Stimulated activated CD8-positive, alpha-beta memory T cell treated with anti-CD3 and anti-CD28 coated beads, Interleukin-15, amount 100 ng/mL, for 24 hours (primary cell): ENCODE data around the gene BRD1.
"Not testable (repeated sequence)": the region's sequence is repeated elsewhere in the genome, so short reads cannot be mapped to it uniquely, and the experiment has no call there.

ENCODE experiments used
- DNase-seq: peaks from one replicate; pipeline ENCODE4 v3.0.0-alpha.2; 2020; ENCODE audit warnings: low read depth

The BRD1 gene

GRCh38 chr22:49783926-49784629 is 43.6 kb downstream of the BRD1 start:
- no peak for DNase-seq

GRCh38 chr22:49783036-49783746 is 44.5 kb downstream of the BRD1 start:
- DNase-seq, result no peak

- not testable (repeated sequence) for DNase-seq
Measured at GRCh38 chr22:49781886-49782285, 45.8 kb downstream of the BRD1 start.

GRCh38 chr22:49781289-49781782 is 46.3 kb downstream of the BRD1 start:
- no peak for DNase-seq

- DNase-seq, result no peak
Measured at GRCh38 chr22:49780698-49781288, 46.9 kb downstream of the BRD1 start.

GRCh38 chr22:49779853-49780697 is 47.6 kb downstream of the BRD1 start:
- no peak for DNase-seq

GRCh38 chr22:49779211-49779610 is 48.5 kb downstream of the BRD1 start:
- DNase-seq, result no peak

- DNase-seq, result no peak
Measured at GRCh38 chr22:49777569-49778249, 50.0 kb downstream of the BRD1 start.

- no peak for DNase-seq
Measured at GRCh38 chr22:49776891-49777290, 50.8 kb downstream of the BRD1 start.

GRCh38 chr22:49775867-49776511 is 51.7 kb downstream of the BRD1 start:
- DNase-seq, result no peak

- no peak for DNase-seq
Measured at GRCh38 chr22:49775191-49775866, 52.3 kb downstream of the BRD1 start.

- DNase-seq, result no peak
Measured at GRCh38 chr22:49774499-49775151, 53.0 kb downstream of the BRD1 start.

- DNase-seq, result no peak
Measured at GRCh38 chr22:49774046-49774445, 53.6 kb downstream of the BRD1 start.

GRCh38 chr22:49773531-49773930 is 54.1 kb downstream of the BRD1 start:
- DNase-seq, result no peak

GRCh38 chr22:49772692-49773091 is 55.0 kb downstream of the BRD1 start:
- no peak for DNase-seq

GRCh38 chr22:49771266-49772065 is 56.2 kb downstream of the BRD1 start:
- no peak for DNase-seq

GRCh38 chr22:49770547-49771265 is 57.0 kb downstream of the BRD1 start:
- DNase-seq, result no peak
